Right kidney (tissue), 1 donor: ENCODE results near the gene LRRD1.
"Not testable (repeated sequence)": the region's sequence is repeated elsewhere in the genome, so short reads cannot be mapped to it uniquely, and the experiment has no call there.

ENCODE experiments used
- DNase-seq: peaks from one replicate; pipeline ENCODE4 v3.0.0-alpha.2; 2016

The LRRD1 gene

GRCh38 chr7:92141161-92141560, 37.8 kb downstream of the LRRD1 start:
- no peak for DNase-seq

DNA sequence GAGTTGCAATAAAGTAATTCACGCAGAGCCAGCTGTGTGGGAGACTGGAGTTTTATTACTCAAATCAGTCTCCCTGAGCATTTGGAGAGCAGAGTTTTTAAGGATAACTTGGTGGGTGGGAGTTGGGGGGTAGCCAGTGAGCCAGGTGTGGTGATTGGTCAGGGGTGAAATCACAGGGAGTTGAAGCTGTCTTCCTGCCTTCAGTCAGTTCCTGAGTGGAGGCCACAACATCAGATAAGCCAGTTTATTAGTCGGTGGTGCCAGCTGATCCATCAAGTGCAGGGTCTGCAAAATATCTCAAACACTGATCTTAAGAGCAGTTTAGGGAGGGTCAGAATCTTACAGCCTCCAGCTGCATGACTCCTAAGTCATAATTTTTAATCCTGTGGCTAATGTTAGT, 41.4 kb downstream of the LRRD1 start:
- peak; percentile 57 for DNase-seq

- no peak for DNase-seq
These were observed 43.7 kb downstream of the LRRD1 start for GRCh38 chr7:92135052-92135889.

- peak; percentile 100 for DNase-seq
These were observed 44.5 kb downstream of the LRRD1 start, which contains the start of gene CYP51A1 for GRCh38 chr7:92134271-92135051. CYP51A1 (minus strand) TSS chr7:92134477; CDS start chr7:92134364, 113 bp downstream.

GRCh38 chr7:92133737-92134270, 45.1 kb downstream of the LRRD1 start:
- DNase-seq: peak; percentile 98

DNA sequence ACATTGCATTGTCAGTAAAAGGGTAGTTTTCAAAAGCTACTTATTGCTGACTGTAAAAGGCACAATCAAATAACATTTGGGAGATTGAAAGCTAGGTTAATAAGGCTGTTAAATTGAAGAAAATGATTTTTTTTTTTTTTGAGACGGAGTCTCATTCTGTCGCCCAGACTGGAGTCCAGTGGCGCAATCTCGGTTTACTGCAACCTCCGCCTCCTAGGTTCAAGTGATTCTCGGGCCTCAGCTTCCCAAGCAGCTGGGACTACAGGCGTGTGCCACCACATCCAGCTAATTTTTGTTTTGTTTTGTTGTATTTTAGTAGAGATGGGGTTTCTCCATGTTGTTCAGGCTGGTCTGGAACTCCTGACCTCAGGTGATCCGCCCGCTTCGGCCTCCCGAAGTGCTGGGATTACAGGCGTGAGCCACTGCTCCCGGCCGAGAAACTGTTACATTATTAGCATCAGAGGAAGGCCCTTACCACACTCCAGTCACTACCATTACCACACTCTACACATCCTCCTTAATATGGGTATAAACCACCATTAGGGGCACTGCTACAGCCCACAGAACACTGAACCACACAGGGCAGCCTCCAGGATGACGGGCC, 45.7 kb downstream of the LRRD1 start:
- DNase-seq: peak; percentile 25

GRCh38 chr7:92131764-92132330, 47.1 kb downstream of the LRRD1 start:
- no peak for DNase-seq

GRCh38 chr7:92131093-92131492, 47.8 kb downstream of the LRRD1 start:
- DNase-seq: no peak

DNA sequence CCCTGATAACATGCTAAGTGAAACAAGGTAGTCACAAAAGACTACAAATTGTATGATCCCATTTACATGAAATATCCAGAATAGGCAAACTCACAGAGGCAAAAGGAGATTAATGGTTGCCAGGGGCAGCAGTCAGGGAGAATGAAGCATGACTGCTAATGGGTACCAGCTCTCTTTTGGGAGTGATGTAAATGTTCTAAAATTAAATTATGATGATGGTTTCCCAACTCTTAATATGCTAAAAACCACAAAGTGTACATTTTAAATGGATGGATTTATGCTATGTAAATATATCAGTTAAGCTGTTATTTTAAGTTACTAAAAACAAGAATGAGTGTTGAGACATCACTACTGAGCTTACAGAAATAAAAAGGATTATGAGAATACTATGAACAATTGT, 57.3 kb downstream of the LRRD1 start:
- DNase-seq: no peak

GRCh38 chr7:92119213-92119759, 59.7 kb downstream of the LRRD1 start:
- no peak for DNase-seq

GRCh38 chr7:92116949-92117348, 62.0 kb downstream of the LRRD1 start:
- no peak for DNase-seq

GRCh38 chr7:92115821-92116220, 63.1 kb downstream of the LRRD1 start:
- no peak for DNase-seq

DNA sequence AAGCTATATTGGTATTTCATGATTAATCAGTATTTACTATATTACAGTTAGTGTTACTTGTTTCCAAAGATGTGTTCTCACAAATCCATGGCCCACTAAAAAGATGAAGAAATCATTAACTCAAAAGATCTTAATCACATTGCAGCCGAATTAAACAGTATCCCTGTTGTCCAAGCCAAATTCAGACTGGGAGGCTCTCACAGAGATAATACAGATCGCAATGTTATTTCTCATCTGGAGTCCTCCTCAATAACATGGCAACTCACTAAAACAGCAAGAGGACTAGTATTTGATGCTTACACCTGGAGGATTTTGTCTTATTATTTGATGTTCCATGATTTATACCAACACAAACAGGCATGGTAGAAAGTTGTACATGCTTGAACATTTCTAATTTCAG, 68.1 kb downstream of the LRRD1 start:
- no peak for DNase-seq

DNA sequence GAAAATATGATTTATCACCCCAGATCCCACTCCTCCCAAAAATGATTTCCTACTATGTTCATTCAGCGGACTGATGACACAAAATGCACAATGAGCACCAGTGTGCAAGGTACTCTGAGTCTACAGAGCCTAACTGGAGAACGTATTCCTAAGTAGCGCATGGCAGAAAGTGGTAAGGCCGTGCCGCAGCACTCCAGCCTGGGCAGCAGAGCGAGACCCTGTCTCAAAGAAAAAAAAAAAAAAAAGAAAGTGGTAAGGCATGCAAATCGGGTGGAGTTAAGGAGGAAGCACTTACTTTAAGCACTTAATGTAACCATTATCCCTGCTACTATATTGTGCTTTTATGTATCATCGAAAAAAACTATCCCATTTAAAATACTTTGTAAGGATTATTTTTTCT, 70.1 kb downstream of the LRRD1 start:
- no peak for DNase-seq

GRCh38 chr7:92102862-92103261, 76.1 kb downstream of the LRRD1 start:
- not testable (repeated sequence) for DNase-seq

DNA sequence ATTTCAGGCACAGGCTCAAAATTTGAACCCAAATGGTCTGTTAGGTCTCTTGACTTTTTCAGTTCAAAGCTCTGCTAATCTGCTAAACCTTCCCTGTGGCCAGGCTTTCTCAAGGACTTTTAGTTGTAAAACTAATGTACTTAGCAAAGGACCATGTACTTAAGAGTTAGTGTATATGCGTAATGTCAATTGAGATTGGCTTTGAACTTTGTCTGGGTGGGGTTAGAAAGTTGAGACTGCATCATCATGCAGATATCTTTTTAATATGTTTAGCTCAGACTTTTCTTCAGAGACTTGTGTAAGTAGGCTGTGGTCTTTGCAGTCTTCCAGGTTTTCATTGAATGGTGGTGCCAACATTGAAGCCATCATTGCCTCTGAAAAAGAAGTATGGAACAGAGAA, 78.4 kb downstream of the LRRD1 start:
- no peak for DNase-seq

DNA sequence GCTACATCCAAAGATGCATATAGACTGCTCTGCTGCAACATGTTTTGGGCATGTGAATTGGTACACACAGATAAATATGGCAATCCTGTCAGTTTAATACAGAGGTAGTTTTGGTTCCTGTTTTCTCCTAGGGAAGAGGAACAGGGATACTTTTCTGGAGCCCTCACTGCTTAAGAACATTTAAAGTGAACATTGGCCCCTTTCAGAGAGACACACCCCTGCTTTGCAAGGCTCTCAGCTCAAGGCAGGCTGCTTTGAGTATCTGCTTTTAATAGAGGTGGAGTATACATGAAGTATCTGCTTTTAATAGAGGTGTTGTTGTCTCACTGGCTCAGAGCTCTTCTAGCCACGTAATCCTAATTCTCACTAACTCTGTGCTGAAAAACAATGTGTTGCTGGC, 83.6 kb downstream of the LRRD1 start:
- DNase-seq: no peak
